22Rv1 (cell line): ENCODE measurements around the gene GJD4.

Experiments used
- ZFX ChIP-seq: fragments of 450-650 bp; IDR thresholded peaks from 2 replicates; pipeline ENCODE4 v1.6.1; 2017; ENCODE audit warnings: antibody characterized with exemption, borderline replicate concordance
- TF ChIP-seq, protein P1 (sequence below): fragments of 450-650 bp; IDR thresholded peaks from 2 replicates; pipeline ENCODE4 v1.5.1; 2017; ENCODE audit warnings: mild to moderate bottlenecking

DNA sequence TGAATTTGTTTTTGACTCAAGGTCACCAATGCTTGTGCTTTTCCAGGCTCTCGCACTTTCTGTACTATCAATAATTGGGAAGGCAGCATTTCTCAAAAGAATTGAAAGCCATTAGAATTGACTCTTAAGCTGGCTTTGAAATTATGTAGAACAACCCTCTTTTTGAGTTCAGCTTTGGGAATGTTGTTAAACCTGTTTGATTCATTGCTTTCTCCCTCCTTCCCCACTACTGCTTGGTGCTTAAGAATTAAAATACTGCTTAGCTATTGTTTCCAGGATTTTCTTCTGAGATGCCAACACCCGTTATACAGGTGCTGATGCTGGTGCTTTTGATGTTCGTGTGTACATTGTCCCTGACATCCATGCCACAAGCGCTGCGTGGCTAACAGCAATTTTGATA lies 52.5 kb downstream of the GJD4 start:
- TF ChIP-seq, protein P1, sequence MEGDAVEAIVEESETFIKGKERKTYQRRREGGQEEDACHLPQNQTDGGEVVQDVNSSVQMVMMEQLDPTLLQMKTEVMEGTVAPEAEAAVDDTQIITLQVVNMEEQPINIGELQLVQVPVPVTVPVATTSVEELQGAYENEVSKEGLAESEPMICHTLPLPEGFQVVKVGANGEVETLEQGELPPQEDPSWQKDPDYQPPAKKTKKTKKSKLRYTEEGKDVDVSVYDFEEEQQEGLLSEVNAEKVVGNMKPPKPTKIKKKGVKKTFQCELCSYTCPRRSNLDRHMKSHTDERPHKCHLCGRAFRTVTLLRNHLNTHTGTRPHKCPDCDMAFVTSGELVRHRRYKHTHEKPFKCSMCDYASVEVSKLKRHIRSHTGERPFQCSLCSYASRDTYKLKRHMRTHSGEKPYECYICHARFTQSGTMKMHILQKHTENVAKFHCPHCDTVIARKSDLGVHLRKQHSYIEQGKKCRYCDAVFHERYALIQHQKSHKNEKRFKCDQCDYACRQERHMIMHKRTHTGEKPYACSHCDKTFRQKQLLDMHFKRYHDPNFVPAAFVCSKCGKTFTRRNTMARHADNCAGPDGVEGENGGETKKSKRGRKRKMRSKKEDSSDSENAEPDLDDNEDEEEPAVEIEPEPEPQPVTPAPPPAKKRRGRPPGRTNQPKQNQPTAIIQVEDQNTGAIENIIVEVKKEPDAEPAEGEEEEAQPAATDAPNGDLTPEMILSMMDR: no peak
- TF ChIP-seq ZFX: no peak
